SJCRH30 (cell line): ENCODE measurements around the gene ZDHHC5. TPM values are rescaled to one million over a fixed set of nuclear protein-coding genes. Genes with fewer than 3 reads are reported as not detected.

Experiments
- DNase-seq, 2 experiments: peaks; one replicate each; pipeline ENCODE4 v3.0.0-alpha.2; 2015 to 2020
- H3K27ac ChIP-seq: fragments of 250-450 bp; sonication (Bioruptor Pico); 2 replicates; pipeline ENCODE4 v1.5.1; 2020; ENCODE audit warnings: mild to moderate bottlenecking, moderate library complexity
- H3K27me3 ChIP-seq: fragments of 250-450 bp; sonication (Bioruptor Pico); 2 replicates; pipeline ENCODE4 v1.5.1; 2020; ENCODE audit warnings: mild to moderate bottlenecking, moderate library complexity
- H3K36me3 ChIP-seq: fragments of 250-450 bp; sonication (Bioruptor Pico); 2 replicates; pipeline ENCODE4 v1.5.1; 2020; ENCODE audit warnings: mild to moderate bottlenecking, moderate library complexity
- H3K4me1 ChIP-seq: fragments of 250-450 bp; sonication (Bioruptor Pico); 2 replicates; pipeline ENCODE4 v1.5.1; 2020; ENCODE audit warnings: mild to moderate bottlenecking, moderate library complexity
- H3K4me3 ChIP-seq: fragments of 250-450 bp; sonication (Bioruptor Pico); 2 replicates; pipeline ENCODE4 v1.5.1; 2020; ENCODE audit warnings: mild to moderate bottlenecking, moderate library complexity
- H3K9me3 ChIP-seq: fragments of 250-450 bp; sonication (Bioruptor Pico); replicated peaks from 2 replicates; pipeline ENCODE4 v1.5.1; 2020; ENCODE audit warnings: mild to moderate bottlenecking, moderate library complexity
- total RNA-seq: library from RNA; depleted of rRNA; stranded (reverse); fragments of >200 nt; shearing (Covaris generic); gene quantifications from 2 replicates; pipeline ENCODE4 v1.2.3, GENCODE V29; 2014; rRNA removed

The ZDHHC5 gene, protein sequence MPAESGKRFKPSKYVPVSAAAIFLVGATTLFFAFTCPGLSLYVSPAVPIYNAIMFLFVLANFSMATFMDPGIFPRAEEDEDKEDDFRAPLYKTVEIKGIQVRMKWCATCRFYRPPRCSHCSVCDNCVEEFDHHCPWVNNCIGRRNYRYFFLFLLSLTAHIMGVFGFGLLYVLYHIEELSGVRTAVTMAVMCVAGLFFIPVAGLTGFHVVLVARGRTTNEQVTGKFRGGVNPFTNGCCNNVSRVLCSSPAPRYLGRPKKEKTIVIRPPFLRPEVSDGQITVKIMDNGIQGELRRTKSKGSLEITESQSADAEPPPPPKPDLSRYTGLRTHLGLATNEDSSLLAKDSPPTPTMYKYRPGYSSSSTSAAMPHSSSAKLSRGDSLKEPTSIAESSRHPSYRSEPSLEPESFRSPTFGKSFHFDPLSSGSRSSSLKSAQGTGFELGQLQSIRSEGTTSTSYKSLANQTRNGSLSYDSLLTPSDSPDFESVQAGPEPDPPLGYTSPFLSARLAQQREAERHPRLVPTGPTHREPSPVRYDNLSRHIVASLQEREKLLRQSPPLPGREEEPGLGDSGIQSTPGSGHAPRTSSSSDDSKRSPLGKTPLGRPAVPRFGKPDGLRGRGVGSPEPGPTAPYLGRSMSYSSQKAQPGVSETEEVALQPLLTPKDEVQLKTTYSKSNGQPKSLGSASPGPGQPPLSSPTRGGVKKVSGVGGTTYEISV
- 45.6 and 46.6 TPM in 2 replicates for total RNA-seq

DNA sequence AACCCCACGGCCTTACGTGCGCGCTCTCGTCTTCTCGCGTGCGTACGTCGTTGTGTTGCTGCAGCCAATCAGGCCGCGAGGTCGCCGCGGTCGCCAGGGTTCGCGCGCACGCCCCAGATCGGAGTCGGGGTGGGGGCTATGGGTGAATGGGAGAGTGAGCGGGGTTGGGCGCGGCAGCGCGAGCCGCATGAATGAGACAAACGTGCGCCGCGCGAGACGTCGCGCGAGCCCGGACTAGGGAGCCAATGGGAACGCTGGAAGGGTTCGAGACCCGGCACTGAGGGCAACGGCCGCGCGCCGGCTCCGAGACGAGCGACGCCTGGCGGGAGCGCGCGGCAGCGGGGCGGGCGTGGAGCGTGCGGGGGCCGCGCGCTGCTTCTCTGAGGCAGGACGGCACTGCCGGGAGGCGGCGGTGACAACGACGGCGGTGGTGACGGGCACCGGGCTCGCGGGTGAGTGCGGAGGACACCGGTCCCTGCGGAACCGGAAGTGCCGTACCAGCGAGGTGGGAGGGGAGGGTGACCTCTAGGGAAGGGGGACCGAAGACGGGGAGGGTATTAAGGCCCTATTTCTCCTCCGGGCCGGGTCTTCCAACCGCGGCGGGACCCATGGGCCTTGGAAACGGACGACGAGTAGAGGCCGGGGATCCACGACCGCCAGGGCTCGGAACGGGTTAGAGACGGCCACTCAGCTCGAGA, at the start of gene ZDHHC5:
TSS of gene ZDHHC5 (plus strand) at position 379 of the 698 bp plus-strand sequence. CDS start 4,977 bp downstream, outside the sequence.
- H3K4me3 ChIP-seq, result peak within 1 kb of the TSS; percentile 80
- no peaks in the 10 kb centered on the region for H3K9me3 ChIP-seq
- no peaks in the 10 kb centered on the region for H3K27me3 ChIP-seq
- peaks cover 5% of the 10 kb centered on the region; the same call in 1 of the 2 replicates for H3K4me1 ChIP-seq
- DNase-seq, result peak; percentile 98 to 99
- H3K36me3 ChIP-seq, result peaks cover 9% of the 10 kb centered on the region
- H3K27ac ChIP-seq, result peak within 1 kb of the TSS; percentile 99

DNA sequence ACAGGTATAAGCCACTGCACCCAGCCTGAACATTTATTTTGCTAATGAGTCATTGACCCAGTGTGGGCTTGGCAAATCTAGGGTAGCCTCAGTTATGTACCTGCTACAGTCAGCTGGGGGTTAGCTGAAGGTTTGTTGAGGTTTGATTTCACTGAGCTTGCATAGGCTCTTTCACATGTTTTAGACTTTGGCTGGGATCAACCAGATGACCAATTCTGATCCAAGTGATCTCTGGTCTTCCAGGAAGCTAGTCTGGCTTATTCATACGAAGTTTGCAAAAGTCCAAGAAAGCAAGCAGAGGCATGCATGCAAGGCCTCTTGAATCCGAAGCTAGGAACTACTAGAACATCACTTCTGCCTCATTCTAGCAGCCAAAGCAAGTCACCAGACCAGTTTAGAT, 49.5 kb upstream of the ZDHHC5 start:
- no peaks in the 10 kb centered on the region for H3K4me1 ChIP-seq
- peaks cover 10% of the 10 kb centered on the region; the same call in 1 of the 2 replicates for H3K9me3 ChIP-seq
- no peaks in the 10 kb centered on the region for H3K27me3 ChIP-seq
- no peak for DNase-seq
- no peak overlapping the region for H3K27ac ChIP-seq
- no peaks in the 10 kb centered on the region for H3K36me3 ChIP-seq
- no peak overlapping the region for H3K4me3 ChIP-seq

DNA sequence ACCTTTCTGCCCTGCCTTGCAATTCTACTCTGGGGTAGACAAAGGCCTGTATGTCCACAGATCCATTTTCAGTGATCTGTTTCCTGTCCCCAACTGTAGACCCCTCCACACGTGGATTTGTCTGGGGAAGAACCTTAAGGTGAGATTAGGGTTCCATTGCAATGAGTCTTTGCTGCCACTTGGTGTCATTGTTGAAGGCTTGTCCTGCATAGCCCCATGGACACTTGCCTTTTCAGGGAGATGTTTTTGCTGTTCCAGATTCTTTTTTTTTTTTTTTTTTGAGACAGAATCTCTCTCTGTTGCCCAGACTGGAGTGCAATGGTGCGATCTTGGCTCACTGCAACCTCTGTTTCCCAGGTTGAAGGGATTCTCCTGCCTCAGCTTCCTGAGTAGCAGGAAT, 48.6 kb upstream of the ZDHHC5 start:
- H3K36me3 ChIP-seq, result no peaks in the 10 kb centered on the region
- H3K27me3 ChIP-seq, result no peaks in the 10 kb centered on the region
- no peak overlapping the region for H3K4me3 ChIP-seq
- peaks cover 10% of the 10 kb centered on the region; the same call in 1 of the 2 replicates for H3K9me3 ChIP-seq
- no peaks in the 10 kb centered on the region for H3K4me1 ChIP-seq
- no peak for DNase-seq
- H3K27ac ChIP-seq, result no peak overlapping the region

DNA sequence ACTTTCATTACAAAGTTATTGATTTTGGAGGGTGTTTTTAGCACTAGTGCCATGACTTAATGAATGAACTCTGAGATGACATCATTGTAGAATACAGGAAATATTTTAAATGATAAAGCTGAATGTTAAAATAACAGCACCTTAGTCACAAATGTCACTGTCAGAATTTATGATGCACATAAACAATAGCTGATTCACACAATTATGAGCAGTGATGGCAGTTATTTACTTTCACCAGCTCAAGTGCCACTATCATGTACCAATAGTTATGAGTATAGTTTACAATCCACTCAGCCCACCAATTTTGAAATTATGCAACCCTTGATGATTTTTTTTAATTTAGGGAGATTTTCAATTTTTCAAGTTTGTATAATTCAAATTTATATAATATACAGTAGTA, 47.4 kb upstream of the ZDHHC5 start:
- Histone ChIP-seq H3K4me1 (no peaks in the 10 kb centered on the region), H3K27me3 (no peaks in the 10 kb centered on the region), H3K36me3 (no peaks in the 10 kb centered on the region), H3K4me3 (no peak overlapping the region), H3K27ac (no peak overlapping the region), H3K9me3 (peaks cover 10% of the 10 kb centered on the region; the same call in 1 of the 2 replicates)
- no peak for DNase-seq

DNA sequence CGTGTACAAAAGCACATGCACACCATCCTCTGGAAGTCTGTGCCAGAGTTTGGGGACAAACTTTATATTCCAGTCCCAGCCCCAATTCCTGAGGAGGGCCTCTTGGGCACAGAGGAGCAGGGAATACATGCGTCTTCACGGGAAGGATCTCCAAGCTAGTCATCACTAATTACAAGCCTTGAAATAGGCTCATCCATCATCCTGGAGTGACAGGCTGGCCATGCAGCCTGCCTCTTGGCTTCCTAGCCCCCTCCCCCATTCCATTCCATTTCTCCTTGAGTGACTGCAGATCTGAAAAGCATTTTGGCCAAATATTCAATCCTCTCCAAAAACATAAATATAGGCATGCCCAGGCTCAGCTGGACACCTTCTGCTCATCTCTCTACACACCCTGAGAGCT, 45.7 kb upstream of the ZDHHC5 start:
- no peak overlapping the region for H3K4me3 ChIP-seq
- no peaks in the 10 kb centered on the region for H3K36me3 ChIP-seq
- peaks cover 10% of the 10 kb centered on the region; the same call in 1 of the 2 replicates for H3K9me3 ChIP-seq
- no peaks in the 10 kb centered on the region for H3K27me3 ChIP-seq
- H3K27ac ChIP-seq, result no peak overlapping the region
- no peak for DNase-seq
- no peaks in the 10 kb centered on the region for H3K4me1 ChIP-seq

DNA sequence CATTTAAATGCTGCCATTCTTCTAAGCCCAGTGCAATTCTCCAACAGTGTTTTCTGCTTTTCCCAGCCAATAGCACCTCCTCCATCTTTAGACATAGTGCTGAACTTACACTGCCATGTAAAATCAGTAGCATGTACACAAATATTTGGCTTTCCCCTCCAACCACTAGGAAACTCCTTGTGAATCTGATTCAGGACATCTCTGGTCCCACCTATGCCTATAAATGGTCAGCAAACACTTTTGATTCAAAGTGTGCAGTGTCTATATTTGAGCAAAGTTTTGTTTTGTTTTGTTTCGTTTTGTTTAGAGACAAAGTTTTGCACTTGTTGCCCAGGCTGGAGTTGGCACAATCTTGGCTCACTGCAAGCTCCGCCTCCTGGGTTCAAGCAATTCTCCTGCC, 43.0 kb upstream of the ZDHHC5 start:
- H3K4me3 ChIP-seq, result no peak overlapping the region
- no peak for DNase-seq
- peaks cover 11% of the 10 kb centered on the region for H3K4me1 ChIP-seq
- H3K27ac ChIP-seq, result no peak overlapping the region
- no peaks in the 10 kb centered on the region for H3K27me3 ChIP-seq
- H3K36me3 ChIP-seq, result no peaks in the 10 kb centered on the region
- peaks cover 9% of the 10 kb centered on the region; the same call in 1 of the 2 replicates for H3K9me3 ChIP-seq

DNA sequence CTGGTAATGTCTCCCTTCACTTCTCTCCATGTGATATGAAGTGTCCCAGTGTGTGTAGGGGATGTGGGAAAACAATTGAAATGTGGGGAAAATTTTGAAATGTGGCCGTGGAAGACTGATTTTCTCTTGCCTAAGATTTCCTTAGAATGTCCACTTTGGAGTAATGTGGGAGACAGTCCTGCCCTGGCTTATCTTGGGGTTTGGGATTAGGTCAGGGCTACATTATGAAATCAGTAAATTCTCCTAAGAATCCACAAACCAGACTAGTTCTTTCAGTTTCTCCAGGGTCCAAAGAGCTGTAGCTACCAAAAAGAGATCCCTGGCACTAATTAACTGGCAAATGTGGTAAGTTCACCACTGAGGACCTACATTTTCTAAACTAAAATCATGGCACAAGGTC, 41.0 kb upstream of the ZDHHC5 start:
- DNase-seq, result no peak
- Histone ChIP-seq H3K36me3 (no peaks in the 10 kb centered on the region), H3K4me1 (peaks cover 24% of the 10 kb centered on the region), H3K9me3 (no peaks in the 10 kb centered on the region), H3K27me3 (no peaks in the 10 kb centered on the region), H3K27ac (no peak overlapping the region), H3K4me3 (no peak overlapping the region)

DNA sequence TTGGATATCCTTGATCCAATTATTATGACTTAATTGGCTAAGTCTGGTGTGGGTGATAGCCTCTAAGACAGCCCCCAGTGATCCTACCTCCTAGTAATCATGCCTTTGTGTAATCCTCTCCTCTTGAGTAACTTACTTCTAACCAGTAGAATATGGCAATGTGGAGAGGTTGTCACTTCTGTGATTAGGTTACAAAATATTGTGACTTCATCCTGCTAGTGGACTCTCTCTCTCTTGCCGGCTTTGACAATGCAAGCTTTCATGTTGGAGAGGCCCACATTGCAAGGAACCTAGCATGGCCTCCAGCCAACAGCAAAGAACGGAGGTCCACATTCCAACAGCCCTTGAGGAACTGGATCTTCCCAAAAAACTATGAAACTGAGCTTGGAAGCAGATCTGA, 37.7 kb upstream of the ZDHHC5 start:
- Histone ChIP-seq H3K36me3 (no peaks in the 10 kb centered on the region), H3K27ac (no peak overlapping the region), H3K4me3 (no peak overlapping the region), H3K9me3 (no peaks in the 10 kb centered on the region), H3K27me3 (no peaks in the 10 kb centered on the region), H3K4me1 (peaks cover 24% of the 10 kb centered on the region)
- DNase-seq, result no peak

DNA sequence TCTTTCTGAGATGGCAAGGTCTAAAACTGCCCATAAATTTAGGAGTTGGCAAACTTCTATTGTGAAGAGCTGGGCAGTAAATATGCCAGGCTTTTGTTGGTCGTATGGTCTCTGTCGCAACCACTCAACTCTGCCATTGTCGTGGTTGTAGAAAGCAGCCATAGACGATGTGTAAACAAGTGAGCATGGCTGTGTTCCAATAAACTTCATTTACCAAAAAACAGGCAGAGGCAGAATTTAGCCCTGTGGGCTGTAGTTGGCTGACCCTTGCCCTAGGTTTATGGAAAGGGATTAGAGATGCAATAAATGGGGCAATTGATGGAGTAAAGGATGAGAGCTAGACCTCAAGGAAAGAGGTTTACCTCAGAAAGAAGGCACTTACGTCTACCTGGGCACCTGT, 35.8 kb upstream of the ZDHHC5 start:
- no peaks in the 10 kb centered on the region for H3K36me3 ChIP-seq
- peaks cover 28% of the 10 kb centered on the region for H3K4me1 ChIP-seq
- H3K27ac ChIP-seq, result no peak overlapping the region
- DNase-seq, result no peak
- no peak overlapping the region for H3K4me3 ChIP-seq
- no peaks in the 10 kb centered on the region for H3K27me3 ChIP-seq
- no peaks in the 10 kb centered on the region for H3K9me3 ChIP-seq

- H3K4me1 ChIP-seq, result peaks cover 30% of the 10 kb centered on the region
- no peaks in the 10 kb centered on the region for H3K27me3 ChIP-seq
- no peaks in the 10 kb centered on the region for H3K9me3 ChIP-seq
- no peak overlapping the region for H3K4me3 ChIP-seq
- H3K36me3 ChIP-seq, result peaks cover 3% of the 10 kb centered on the region
- no peak overlapping the region for H3K27ac ChIP-seq
- DNase-seq, result no peak
Observed at GRCh38 chr11:57633394-57634070, 34.4 kb upstream of the ZDHHC5 start.

GRCh38 chr11:57634311-57634710, 33.6 kb upstream of the ZDHHC5 start:
- Histone ChIP-seq H3K9me3 (no peaks in the 10 kb centered on the region), H3K36me3 (peaks cover 5% of the 10 kb centered on the region), H3K27ac (no peak overlapping the region), H3K4me1 (peaks cover 23% of the 10 kb centered on the region), H3K4me3 (no peak overlapping the region), H3K27me3 (no peaks in the 10 kb centered on the region)
- no peak for DNase-seq

- Histone ChIP-seq H3K36me3 (peaks cover 5% of the 10 kb centered on the region), H3K27ac (no peak overlapping the region), H3K4me1 (peaks cover 21% of the 10 kb centered on the region), H3K4me3 (no peak overlapping the region), H3K27me3 (no peaks in the 10 kb centered on the region), H3K9me3 (no peaks in the 10 kb centered on the region)
- DNase-seq, result no peak
Observed at GRCh38 chr11:57635246-57635645, 32.7 kb upstream of the ZDHHC5 start.

DNA sequence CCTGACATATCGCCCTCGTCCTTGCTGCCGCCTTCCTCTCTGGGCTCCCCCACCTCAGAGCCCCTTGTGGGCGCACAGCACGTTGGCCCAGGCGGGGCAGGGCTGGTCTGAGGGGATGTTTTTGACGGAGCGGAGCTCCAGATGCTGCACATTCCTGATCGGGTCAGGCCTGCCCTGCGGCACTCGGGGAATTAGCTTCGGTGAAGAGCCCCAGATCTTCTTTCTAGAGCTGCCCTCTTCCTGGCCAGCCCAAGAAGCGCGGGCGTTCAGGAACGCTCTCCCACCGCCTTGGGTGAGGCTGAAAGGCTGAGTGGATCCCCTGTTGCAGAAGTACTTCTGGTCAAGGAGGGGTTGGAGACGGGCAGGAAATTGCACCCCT, 30.3 kb upstream of the ZDHHC5 start:
- no peaks in the 10 kb centered on the region for H3K27me3 ChIP-seq
- peak overlapping the region; percentile 100 for H3K27ac ChIP-seq
- peaks cover 15% of the 10 kb centered on the region for H3K4me1 ChIP-seq
- peaks cover 21% of the 10 kb centered on the region for H3K36me3 ChIP-seq
- DNase-seq, result peak; percentile 95
- H3K4me3 ChIP-seq, result peak overlapping the region; percentile 99
- H3K9me3 ChIP-seq, result no peaks in the 10 kb centered on the region

DNA sequence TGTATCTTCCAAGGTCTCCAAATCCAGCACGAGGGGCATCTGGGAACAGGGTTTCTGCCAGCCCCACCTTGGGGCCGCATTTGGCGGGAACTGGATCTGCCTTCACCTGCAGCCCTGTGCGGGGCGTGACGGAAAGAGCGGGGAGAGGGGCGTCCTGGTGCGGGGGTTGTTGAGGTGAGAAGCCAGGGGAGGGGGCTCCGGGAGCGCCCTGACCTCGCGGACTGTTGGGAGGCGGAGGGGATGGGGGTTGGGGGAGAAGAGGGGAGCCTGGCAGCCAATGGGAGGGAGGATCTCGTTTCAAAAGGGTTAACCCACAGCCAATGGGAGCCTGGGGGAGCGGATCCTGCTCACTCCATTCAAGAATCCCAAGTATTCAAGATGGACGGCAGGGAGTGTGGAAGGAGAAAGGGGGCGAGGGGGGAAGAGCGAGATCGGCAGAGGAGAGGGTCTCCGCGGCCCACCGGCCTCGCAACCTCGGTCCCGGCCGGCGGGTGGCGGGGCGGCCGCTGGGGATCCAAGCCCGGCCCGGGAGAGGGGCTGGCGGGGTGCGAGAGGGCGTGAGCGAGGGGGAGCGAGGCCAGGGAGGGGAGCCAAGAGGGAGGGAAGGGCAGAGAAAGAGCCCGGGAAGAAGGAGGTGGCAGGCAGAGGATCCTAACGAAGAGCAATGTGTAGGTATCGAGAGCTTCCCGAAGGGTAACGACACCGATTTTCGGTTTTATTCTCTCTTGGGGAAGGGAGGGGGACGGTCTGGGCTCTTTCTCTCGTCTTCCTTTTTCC, 29.7 kb upstream of the ZDHHC5 start:
- peak overlapping the region; percentile 100 for H3K27ac ChIP-seq
- peaks cover 21% of the 10 kb centered on the region for H3K36me3 ChIP-seq
- DNase-seq, result peak; percentile 95 to 97
- no peaks in the 10 kb centered on the region for H3K27me3 ChIP-seq
- peak overlapping the region; percentile 99 for H3K4me3 ChIP-seq
- no peaks in the 10 kb centered on the region for H3K9me3 ChIP-seq
- peaks cover 15% of the 10 kb centered on the region for H3K4me1 ChIP-seq
